Chondrocyte (in vitro differentiated cells): ENCODE data around the gene PITPNM3. TPM values are rescaled to one million over a fixed set of nuclear protein-coding genes. Genes with fewer than 3 reads are reported as not detected.

Experiments used
- DNase-seq: peaks from one replicate; pipeline ENCODE4 v3.0.0; 2021; ENCODE audit warnings: mixed read lengths, low spot score
- H3K27ac Mint-ChIP-seq: one replicate; pipeline ENCODE4 v1.8.0; 2021; ENCODE audit warnings: mild to moderate bottlenecking, moderate library complexity, mixed read lengths; ENCODE audit not compliant: unreplicated experiment
- H3K27me3 Mint-ChIP-seq: 2 replicates; pipeline ENCODE4 v1.8.0; 2021; ENCODE audit warnings: low read depth, mixed read lengths
- H3K36me3 Mint-ChIP-seq: 2 replicates; pipeline ENCODE4 v1.8.0; 2021; ENCODE audit warnings: low read depth, mixed read lengths
- H3K4me1 Mint-ChIP-seq: 2 replicates; pipeline ENCODE4 v1.8.0; 2021; ENCODE audit warnings: low read depth, mild to moderate bottlenecking, mixed read lengths
- H3K4me3 Mint-ChIP-seq: one replicate; pipeline ENCODE4 v1.8.0; 2021; ENCODE audit warnings: mild to moderate bottlenecking, moderate library complexity, mixed read lengths; ENCODE audit not compliant: unreplicated experiment
- H3K9me3 Mint-ChIP-seq: 2 replicates; pipeline ENCODE4 v1.8.0; 2021; ENCODE audit warnings: low read depth, mixed read lengths
- total RNA-seq: library from RNA; stranded (reverse); gene quantifications from 3 replicates; pipeline ENCODE4 v1.2.1, GENCODE V29; 2021
- TF ChIP-seq, protein P1 (sequence below): fragments of 200-600 bp; sonication (generic); IDR thresholded peaks from 2 replicates; pipeline ENCODE4 v1.5.0; 2021; ENCODE audit warnings: antibody characterized with exemption, mild to moderate bottlenecking, moderate library complexity

Gene PITPNM3
- total RNA-seq, 1 donor from 2014 or later, result 5.7 TPM

DNA sequence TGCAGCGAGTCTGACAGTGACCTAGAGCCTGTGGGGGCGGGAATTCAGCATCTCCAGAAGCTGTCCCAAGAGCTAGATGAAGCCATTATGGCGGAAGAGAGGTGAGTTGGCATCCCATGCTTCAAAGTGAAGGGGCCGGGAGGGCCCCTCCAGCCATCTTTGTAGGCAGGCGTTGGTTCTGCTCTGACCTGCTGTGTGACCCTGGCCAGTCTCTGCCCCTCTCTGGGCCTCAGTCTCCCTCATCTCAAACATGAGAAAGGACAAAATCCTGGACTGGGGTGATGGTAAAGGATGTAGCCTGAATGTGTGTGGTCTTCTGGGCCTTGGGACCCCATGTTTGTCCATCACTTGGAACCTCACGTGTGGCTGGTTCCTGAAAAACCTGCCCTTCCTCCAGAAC lies 107.0 kb downstream of the PITPNM3 start:
- no peak overlapping the region for H3K27ac Mint-ChIP-seq
- no peaks in the 10 kb centered on the region for H3K27me3 Mint-ChIP-seq
- TF ChIP-seq, protein P1, sequence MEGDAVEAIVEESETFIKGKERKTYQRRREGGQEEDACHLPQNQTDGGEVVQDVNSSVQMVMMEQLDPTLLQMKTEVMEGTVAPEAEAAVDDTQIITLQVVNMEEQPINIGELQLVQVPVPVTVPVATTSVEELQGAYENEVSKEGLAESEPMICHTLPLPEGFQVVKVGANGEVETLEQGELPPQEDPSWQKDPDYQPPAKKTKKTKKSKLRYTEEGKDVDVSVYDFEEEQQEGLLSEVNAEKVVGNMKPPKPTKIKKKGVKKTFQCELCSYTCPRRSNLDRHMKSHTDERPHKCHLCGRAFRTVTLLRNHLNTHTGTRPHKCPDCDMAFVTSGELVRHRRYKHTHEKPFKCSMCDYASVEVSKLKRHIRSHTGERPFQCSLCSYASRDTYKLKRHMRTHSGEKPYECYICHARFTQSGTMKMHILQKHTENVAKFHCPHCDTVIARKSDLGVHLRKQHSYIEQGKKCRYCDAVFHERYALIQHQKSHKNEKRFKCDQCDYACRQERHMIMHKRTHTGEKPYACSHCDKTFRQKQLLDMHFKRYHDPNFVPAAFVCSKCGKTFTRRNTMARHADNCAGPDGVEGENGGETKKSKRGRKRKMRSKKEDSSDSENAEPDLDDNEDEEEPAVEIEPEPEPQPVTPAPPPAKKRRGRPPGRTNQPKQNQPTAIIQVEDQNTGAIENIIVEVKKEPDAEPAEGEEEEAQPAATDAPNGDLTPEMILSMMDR, result no peak
- DNase-seq, result peak; percentile 61
- H3K36me3 Mint-ChIP-seq, result no peaks in the 10 kb centered on the region
- peaks cover 4% of the 10 kb centered on the region for H3K4me1 Mint-ChIP-seq
- no peaks in the 10 kb centered on the region for H3K9me3 Mint-ChIP-seq
- no peak overlapping the region for H3K4me3 Mint-ChIP-seq

DNA sequence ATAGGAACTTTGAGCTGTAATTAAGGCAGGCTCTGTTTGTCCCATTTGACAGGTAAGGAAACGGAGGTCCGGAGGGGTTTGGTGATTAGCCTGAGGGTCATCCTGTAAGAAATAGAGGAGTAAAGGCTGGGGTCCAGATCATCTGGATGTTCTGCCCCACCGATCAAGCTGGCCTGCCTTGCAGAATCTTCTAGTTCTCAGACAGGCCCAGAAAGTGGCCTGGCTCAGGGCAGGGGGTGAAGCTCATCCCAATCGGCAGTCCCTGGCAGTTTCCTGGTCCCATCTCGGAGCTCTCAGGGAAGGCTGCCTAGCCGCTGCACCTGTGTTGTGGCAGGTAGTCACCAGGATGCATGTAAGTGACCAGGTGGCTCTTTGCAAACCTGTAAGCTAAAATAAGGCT lies 107.9 kb downstream of the PITPNM3 start:
- H3K4me3 Mint-ChIP-seq, result no peak overlapping the region
- peaks cover 9% of the 10 kb centered on the region for H3K4me1 Mint-ChIP-seq

DNA sequence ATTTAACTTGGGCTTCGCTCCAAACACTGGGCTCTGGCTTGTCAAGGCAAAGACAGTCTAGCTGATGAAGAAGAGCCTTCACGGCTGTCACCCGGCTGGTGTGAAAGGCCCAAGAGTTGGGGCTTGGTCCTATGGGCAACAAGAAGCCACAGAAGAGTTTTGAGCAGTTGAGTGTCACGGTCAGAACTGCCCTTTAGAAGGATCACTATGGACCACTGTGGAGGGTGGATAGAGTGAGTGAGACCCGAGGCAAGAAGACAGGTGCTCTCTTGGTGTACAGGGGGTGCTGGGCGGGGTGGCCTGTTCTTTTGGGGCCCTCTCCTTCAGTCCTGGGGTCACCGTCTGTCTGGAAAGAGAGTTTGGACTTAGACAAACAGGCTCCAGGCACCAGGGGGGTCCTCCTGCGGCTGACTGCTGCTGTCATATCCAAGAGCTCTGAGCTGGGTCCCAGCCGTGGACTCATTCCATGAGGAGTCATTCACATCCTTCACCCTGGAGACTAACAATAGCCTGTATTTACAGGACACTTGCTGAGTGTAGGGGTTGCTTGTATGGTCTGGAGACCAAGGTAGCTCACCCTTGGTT lies 109.7 kb downstream of the PITPNM3 start:
- H3K9me3 Mint-ChIP-seq, result no peaks in the 10 kb centered on the region
- H3K4me1 Mint-ChIP-seq, result peaks cover 12% of the 10 kb centered on the region
- no peaks in the 10 kb centered on the region for H3K27me3 Mint-ChIP-seq
- DNase-seq, result peak; percentile 67
- no peak overlapping the region for H3K4me3 Mint-ChIP-seq
- TF ChIP-seq, protein P1, result no peak
- no peak overlapping the region for H3K27ac Mint-ChIP-seq
- no peaks in the 10 kb centered on the region for H3K36me3 Mint-ChIP-seq

More for the DNA sequence above, 107.9 kb downstream of the PITPNM3 start:
- no peaks in the 10 kb centered on the region for H3K36me3 Mint-ChIP-seq
- no peak overlapping the region for H3K27ac Mint-ChIP-seq
- peak; percentile 59 for DNase-seq
- no peaks in the 10 kb centered on the region for H3K27me3 Mint-ChIP-seq
- no peaks in the 10 kb centered on the region for H3K9me3 Mint-ChIP-seq
- TF ChIP-seq, protein P1, result no peak

DNA sequence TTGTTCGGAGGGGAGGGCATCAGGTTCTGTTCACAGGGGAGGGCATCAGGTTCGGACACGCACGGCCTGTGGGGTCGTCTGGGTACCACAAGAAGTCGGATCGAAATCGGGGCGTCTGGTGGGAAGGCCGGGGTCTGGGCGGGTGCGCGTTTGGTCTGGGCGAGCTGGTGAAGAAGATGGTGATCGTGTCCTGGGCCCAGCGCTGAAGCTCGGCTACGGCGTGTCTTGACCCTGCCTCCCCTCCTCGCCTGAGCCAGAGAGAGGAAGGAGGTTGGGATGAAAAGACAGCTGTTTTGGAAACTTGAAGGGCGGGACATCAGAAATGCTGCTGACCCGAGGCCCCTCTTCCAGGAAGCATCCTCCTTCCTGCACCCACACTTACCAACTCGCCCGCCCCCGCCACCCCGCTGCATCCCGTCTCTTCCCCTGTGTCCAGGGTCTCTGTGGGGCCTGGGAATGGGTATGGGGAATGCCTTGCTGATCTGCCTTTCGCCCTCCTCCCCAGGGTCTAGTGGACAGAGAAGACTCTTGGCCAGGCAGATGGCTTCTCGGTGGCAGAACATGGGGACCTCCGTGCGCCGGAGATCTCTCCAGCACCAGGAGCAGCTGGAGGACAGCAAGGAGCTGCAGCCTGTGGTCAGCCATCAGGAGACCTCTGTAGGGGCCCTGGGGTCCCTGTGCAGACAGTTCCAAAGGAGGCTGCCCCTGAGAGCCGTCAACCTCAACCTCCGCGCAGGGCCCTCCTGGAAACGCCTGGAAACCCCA lies 111.6 kb downstream of the PITPNM3 start:
- peak; percentile 71 for DNase-seq
- H3K27ac Mint-ChIP-seq, result peak overlapping the region; percentile 86
- H3K4me1 Mint-ChIP-seq, result peaks cover 12% of the 10 kb centered on the region
- no peaks in the 10 kb centered on the region for H3K27me3 Mint-ChIP-seq
- peak overlapping the region; percentile 96 for H3K4me3 Mint-ChIP-seq
- H3K36me3 Mint-ChIP-seq, result no peaks in the 10 kb centered on the region
- TF ChIP-seq, protein P1, result no peak
- H3K9me3 Mint-ChIP-seq, result no peaks in the 10 kb centered on the region

DNA sequence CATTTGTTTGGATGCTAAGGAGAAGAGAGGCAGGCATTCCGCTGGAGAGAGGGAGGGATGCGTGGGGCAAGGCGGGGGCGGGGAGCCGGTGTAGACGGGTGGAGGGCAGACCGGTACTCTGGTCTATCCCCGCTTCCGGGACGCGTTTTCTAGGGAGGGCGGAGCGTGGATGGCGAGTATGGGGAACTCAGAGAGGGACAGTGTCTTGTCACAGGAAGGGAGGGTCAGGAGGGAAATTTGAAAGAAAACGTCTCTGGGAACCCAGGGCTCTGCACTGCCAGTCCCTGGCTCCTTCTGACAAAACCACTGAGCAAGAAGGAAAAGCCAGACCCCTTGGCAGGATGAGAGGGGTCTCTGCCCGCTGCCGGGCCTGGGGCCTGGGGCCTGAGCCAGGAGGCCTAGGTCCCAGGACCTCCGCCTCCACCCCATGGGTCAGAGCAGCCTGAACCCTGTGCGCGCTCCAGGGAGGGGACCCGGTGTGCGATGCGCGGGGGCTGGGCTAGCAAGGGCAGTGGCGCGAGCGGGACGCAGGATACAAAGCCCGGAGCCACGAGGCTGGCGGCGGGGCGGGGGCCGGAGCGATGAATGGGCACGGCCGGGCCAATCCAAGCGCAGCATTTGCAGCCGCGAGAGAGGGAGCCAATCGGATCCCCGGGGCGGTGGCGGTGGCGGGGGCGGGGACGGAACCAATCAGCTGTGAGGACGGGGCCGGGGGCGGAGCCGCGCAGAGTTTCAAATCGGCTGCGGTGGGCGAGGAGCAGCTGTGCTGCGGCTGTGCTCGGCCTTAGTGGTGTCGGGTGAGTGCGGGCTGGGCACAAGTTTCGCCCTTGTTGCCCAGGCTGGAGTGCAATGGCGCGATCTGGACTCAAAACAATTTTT lies 112.4 kb downstream of the PITPNM3 start, which contains the start of gene PIMREG:
TSS of gene PIMREG (plus strand) at position 764 of the 879 bp plus-strand sequence. CDS start 656 bp downstream, outside the sequence.
- H3K4me1 Mint-ChIP-seq, result peaks cover 12% of the 10 kb centered on the region
- peak within 1 kb of the TSS; percentile 96 for H3K4me3 Mint-ChIP-seq
- TF ChIP-seq, protein P1, result no peak
- peak; percentile 97 for DNase-seq
- no peaks in the 10 kb centered on the region for H3K36me3 Mint-ChIP-seq
- no peaks in the 10 kb centered on the region for H3K27me3 Mint-ChIP-seq
- H3K27ac Mint-ChIP-seq, result peak within 1 kb of the TSS; percentile 97
- no peaks in the 10 kb centered on the region for H3K9me3 Mint-ChIP-seq
